AG04450 (cell line): ENCODE results near the gene FSTL4. TPM values are rescaled to one million over a fixed set of nuclear protein-coding genes. Genes with fewer than 3 reads are reported as not detected.

Experiments
- CTCF ChIA-PET: fragments of 300-600, 350-600 bp; formaldehyde crosslinking; extraction: SDS; loops from one replicate; lab custom pipeline; 2022; ENCODE audit warnings: antibody characterized with exemption, inconsistent platforms; lab: Charles Lee
- POLR2A ChIA-PET: fragments of 350-600 bp; formaldehyde crosslinking; extraction: SDS; loops from one replicate; lab custom pipeline; 2021; ENCODE audit warnings: antibody characterized with exemption, inconsistent platforms; lab: Yijun Ruan, JAX
- DNase-seq: peaks from one replicate; pipeline ENCODE4 v3.0.0-alpha.2; 2011; ENCODE audit warnings: low read depth, low spot score
- H3K27ac ChIP-seq: one replicate; pipeline ENCODE4 v1.5.1; 2012; ENCODE audit warnings: low read depth, low read length, control low read depth
- H3K27me3 ChIP-seq: one replicate; pipeline ENCODE4 v1.6.0; 2012; ENCODE audit warnings: low read length; ENCODE audit not compliant: control insufficient read depth, insufficient read depth
- H3K4me3 ChIP-seq: 2 replicates; pipeline ENCODE4 v1.5.1; 2011; ENCODE audit warnings: mild to moderate bottlenecking, low read depth, low read length, control low read depth
- H3K9me3 ChIP-seq: 2 replicates; pipeline ENCODE4 v1.5.1; 2012; ENCODE audit warnings: low read length; ENCODE audit not compliant: control insufficient read depth, insufficient read depth
- CTCF ChIP-seq: IDR thresholded peaks from 2 replicates; pipeline ENCODE4 v1.5.1; 2011; ENCODE audit warnings: low read depth, low read length, control low read depth, inconsistent platforms
- polyA plus RNA-seq: library from polyadenylated mRNA; depleted of rRNA; stranded (reverse); fragments of >200 nt; gene quantifications from 2 replicates; pipeline ENCODE4 v1.2.3, GENCODE V29; 2011

Gene FSTL4
- polyA plus RNA-seq, 1 experiment, result 0.11 TPM

- H3K4me3 ChIP-seq, result no peak overlapping the region
- DNase-seq, result no peak
- TF ChIP-seq CTCF, result no peak
- ChIA-PET POLR2A (no interaction called here), CTCF (no interaction called here)
- H3K27ac ChIP-seq, result no peak overlapping the region
- H3K9me3 ChIP-seq, result no peaks in the 10 kb centered on the region
- peaks cover 6% of the 10 kb centered on the region for H3K27me3 ChIP-seq
Measured at GRCh38 chr5:133473291-133473690, 139.1 kb downstream of the FSTL4 start.

- ChIA-PET POLR2A (no interaction called here), CTCF (no interaction called here)
- Histone ChIP-seq H3K27ac (no peak overlapping the region), H3K9me3 (no peaks in the 10 kb centered on the region), H3K4me3 (no peak overlapping the region), H3K27me3 (peaks cover 6% of the 10 kb centered on the region)
- no peak for DNase-seq
- TF ChIP-seq CTCF, result no peak
Measured at GRCh38 chr5:133472829-133473228, 139.5 kb downstream of the FSTL4 start.

GRCh38 chr5:133471699-133472098, 140.6 kb downstream of the FSTL4 start:
- H3K27ac ChIP-seq, result no peak overlapping the region
- no peak overlapping the region for H3K4me3 ChIP-seq
- H3K27me3 ChIP-seq, result peaks cover 4% of the 10 kb centered on the region
- DNase-seq, result no peak
- ChIA-PET CTCF (no interaction called here), POLR2A (no interaction called here)
- TF ChIP-seq CTCF, result no peak
- no peaks in the 10 kb centered on the region for H3K9me3 ChIP-seq

- ChIA-PET POLR2A (no interaction called here), CTCF (no interaction called here)
- no peaks in the 10 kb centered on the region for H3K9me3 ChIP-seq
Measured at GRCh38 chr5:133470841-133471240, 141.5 kb downstream of the FSTL4 start.

GRCh38 chr5:133469846-133470245, 142.5 kb downstream of the FSTL4 start:
- Histone ChIP-seq H3K27ac (no peak overlapping the region), H3K27me3 (peaks cover 4% of the 10 kb centered on the region), H3K4me3 (no peak overlapping the region), H3K9me3 (no peaks in the 10 kb centered on the region)
- CTCF ChIA-PET, result no interaction called here
- TF ChIP-seq CTCF, result no peak
- POLR2A ChIA-PET, result no interaction called here
- DNase-seq, result no peak

More at GRCh38 chr5:133470841-133471240, 141.5 kb downstream of the FSTL4 start:
- Histone ChIP-seq H3K27ac (no peak overlapping the region), H3K4me3 (no peak overlapping the region), H3K27me3 (peaks cover 4% of the 10 kb centered on the region)
- no peak for DNase-seq
- TF ChIP-seq CTCF, result no peak
